T-helper 9 cell (primary cell): ENCODE results near the gene GSTK1.
"Not testable (repeated sequence)": the region's sequence is repeated elsewhere in the genome, so short reads cannot be mapped to it uniquely, and the experiment has no call there.

Experiments used
- DNase-seq: peaks from one replicate; pipeline ENCODE4 v3.0.0-alpha.2; 2020

Gene GSTK1

DNA sequence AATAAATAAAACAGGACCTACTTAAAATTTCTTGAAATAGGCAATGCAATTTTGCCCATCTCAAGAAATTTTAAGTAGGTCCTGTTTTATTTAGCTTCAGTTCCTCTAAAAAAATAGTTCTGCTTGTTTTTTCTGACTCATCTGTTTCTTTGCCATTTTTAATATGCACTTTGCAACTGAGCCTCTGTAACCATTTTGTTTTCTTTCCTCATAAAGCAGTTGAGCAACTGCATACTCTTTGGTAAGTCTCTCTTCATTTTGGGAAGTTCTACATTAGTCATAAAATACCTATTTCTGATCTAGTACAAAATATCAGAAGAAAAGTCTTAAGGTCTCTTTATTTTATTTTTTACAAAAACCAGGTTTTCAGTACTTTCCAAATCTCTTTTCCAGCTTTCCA, 23.4 kb upstream of the GSTK1 start:
- no peak for DNase-seq

DNA sequence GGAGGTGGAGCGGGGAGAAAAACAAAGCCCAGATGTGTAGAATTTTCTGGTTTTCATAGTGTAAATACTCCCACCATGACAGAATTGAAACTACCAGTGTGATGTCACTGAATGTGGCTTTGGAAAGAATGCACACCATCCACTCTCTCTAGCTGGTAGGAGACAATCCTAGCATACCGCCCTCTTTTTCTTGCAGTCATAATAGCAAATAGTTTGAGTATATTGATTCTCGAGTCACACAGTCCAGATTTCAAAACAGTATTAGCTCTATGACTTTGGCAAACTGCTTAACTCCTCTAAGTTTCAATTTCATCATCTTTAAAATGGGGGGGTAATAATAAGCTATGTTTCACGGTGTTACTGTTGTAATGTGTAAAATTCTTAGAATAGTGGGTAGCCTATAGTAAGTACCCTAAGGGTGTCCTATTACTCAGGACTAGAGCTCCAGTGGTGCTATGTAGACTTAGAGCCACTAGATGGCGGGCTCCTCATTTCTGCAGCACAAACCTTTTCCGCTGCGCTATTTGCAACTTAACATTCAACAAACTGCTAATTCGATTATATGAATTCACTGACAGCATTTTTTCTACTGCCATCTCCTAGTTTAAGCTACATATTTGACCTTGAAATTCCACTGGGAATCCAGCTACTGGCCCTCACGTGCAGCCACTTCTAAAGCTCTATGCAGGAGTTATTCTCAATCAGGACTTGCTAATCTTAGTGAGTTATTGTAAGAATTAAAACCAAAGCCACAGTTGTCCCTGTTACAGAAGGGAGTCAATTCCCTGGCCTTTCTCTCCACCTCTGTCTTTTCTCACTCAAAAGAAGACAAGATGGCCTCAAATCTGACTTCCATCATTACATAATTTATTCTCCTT, 22.7 kb upstream of the GSTK1 start:
- DNase-seq: peak; percentile 46

DNA sequence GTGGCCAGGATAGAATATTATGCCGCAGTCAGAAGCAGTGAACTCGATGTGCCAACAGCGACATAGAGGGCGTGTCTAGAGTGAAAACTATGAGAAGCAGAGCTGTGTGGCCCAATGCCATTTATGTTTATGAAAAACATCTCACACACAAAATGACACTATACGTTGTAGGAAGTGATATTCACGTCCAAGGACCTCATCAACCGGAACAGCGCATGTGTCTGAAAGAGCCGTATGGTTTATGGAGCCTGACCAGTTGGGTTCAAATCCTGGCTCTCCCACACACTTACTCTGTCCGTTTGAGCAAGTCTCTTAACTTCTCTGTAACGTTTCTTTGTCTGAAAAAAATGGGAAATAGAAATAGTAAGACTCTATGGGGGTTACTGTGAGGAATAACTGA, 20.9 kb upstream of the GSTK1 start:
- DNase-seq: no peak

DNA sequence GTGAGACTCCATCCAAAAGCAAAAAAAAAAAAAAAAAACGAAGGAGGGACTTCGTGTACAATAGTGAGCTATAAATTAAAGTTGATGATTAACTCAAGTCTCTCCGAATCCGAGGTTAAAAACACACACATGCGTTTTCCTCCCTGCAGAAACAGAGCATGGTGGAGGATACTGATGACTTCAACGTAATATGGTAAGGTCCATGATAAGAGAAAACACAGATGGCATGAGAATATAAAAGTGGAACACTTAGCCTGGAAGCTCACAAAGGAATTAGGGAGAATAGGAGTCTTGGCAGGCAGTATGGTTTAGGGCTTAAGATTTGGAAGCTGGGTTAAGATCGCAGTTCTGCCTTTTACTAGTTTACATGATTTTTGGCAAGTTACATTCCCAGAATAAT, 20.1 kb upstream of the GSTK1 start:
- DNase-seq: no peak

DNA sequence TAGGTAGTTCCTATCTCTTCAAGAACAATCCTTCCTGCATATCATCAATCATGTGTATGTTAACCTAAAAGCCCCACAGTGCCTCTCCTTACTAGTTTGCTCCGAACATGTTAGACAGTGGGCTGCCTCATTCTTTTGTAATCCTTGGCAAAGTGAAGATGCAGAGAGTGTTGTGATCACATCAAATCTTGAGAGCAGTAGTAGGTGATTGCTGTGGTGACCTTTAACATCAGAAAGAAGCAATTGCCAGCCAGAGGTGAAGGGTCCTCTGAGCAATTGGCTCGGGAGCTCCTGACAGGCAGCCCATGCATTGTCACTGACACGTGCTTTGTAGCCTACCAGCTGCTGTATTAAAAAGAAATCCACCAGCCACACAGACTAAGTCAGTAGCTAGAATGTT, 19.6 kb upstream of the GSTK1 start:
- DNase-seq: no peak

DNA sequence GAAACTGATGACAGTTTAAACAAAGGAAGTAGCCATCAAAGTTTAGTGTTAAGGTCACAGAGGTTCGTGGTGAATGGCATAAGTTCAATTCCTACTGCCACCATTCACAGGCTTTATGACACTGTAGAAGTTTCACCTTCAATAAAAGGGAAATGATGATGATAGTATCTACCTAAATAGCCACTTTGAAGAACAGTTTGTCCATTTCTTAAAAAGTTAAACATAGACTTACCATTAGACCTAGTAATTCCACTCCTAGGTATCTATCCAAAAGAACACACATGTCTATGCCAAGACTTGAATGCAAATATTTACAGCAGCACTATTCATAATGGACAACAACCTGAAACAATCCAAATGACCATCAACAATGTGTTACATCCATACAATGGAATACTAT, 18.9 kb upstream of the GSTK1 start:
- no peak for DNase-seq

DNA sequence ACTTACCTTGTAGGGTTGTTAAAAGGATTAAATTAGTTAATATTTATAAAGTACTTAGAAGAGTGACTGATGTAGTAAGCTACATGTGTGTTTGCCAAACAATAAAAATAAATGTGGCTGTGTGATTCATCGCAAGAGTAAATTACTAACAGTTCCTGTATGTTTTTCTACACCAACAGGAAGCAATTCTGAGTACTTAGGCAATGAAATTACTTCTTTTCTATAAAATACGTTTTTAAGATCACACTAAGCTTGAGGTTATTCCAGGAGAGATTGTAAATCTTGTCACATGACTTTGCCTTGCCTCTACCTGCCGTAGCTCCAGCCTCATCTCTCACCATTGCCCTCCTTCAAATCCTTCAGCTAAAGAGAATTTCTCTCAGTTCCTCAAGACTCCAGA, 18.1 kb upstream of the GSTK1 start:
- DNase-seq: no peak

DNA sequence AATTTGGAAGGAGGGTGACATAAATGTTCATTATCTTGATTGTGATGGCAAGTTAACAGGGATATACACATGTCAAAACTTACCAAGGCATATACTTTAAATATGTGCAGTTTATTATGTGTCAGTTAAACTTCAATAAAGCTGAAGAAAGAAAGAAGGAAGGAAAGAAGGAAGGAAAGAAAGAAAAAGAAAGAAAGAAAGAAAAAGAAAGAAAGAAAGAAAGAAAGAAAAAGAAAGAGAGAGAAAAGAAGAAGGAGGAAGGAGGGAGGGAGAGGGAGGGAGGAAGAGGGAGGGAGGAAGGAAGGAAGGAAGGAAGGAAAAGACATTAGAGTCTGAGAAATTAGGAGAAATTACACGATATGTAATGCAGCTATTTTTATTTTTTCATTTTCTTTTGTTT, 15.9 kb upstream of the GSTK1 start:
- no peak for DNase-seq

DNA sequence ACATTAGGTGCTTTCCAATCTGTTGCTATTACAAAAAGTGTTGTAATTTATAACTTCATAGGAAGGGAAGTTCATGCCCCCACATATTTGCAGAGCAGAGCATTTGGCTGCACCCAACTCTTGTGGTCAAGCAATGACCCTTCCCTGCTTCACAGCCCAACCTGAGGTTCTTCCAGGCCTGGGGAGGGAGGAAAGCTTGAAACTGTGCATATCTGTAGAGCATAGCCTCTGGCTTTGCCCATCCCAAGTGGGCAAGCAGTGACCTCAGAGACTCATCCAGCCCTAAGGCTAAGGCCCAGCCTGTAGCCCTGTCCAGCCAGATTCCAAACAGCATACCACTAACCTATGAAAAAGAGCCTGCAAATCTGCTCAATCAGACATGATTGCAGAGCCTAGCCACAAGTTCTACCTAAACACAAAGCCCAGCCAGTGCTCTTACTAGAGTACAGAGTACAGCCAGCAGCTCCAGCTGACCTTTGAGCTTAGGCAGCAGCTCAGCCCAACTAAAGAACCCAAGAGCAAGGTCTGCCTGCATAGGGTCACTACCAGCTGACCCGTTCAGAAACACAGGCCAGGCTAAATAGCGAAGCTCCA, 14.4 kb upstream of the GSTK1 start:
- DNase-seq: no peak

DNA sequence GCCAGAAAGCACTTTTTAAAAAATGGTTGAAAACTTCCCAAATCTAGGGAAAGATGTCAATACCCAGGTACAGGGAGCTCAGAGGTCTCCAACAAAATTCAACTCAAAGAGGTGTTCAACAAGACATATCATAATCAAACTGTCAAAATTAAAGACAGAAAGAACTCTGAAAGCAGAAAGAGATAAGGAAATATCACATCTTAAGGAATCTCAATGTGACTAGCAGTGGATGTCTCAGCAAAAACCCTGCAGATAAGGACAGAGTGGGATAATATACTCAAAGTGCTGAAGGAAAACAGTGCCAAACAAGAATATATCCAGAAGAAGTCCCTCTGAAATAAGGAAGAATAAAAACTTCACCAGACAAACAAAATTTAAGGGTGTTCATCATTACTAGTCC, 13.0 kb upstream of the GSTK1 start:
- no peak for DNase-seq

DNA sequence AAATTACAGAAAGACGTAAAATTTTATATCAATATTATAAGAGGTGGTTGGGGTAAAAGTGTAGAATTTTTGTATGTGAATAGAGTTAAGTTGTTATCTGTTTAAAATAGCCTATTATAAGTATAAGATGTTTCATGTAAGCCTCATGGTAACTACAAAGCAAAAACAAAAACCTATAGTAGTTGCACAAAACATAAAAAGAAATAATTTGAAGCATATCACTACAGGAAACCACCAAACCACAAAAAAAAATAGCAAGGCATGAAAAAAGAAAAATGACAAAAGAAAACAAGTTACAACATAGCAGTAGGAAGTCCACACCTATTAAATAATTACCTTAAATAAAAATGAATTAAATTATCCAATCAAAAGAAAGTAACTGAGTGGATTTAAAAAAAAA, 12.4 kb upstream of the GSTK1 start:
- DNase-seq: no peak

DNA sequence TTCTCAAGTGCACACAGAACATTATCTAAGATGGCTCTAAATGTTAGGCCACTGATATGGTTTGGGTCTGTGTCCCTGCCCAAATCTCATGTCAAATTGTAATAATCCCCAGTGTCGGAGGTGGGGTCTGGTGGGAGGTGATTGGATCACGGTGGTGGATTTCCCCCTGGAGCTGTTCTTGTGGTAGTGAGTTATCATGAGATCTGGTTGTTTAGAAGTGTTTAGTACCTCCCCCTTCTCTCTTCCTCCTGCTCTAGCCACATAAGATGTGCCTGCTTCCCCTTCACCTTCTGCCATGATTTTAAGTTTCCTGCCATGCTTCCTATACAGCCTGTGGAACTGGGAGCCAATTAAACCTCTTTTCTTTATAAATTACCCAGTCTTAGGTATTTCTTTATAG, 11.2 kb upstream of the GSTK1 start:
- DNase-seq: no peak

DNA sequence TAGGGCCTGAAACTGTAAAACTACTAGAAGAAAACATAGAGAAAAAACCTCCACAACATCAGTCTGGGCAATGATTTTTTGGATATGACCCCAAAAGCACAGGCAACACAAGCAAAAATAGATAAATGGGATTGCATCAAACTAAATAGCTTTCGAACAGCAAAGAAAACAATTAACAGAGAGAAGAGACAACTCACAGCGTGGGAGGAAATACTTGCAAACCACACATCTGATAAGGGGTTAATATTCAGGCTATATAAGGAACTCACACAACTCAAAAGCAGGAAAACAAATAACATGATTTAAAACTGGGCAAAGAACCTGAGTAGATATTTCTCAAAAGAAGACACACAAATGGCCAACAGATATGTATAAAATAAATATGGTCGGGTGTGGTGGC, 7.7 kb upstream of the GSTK1 start:
- DNase-seq: no peak

DNA sequence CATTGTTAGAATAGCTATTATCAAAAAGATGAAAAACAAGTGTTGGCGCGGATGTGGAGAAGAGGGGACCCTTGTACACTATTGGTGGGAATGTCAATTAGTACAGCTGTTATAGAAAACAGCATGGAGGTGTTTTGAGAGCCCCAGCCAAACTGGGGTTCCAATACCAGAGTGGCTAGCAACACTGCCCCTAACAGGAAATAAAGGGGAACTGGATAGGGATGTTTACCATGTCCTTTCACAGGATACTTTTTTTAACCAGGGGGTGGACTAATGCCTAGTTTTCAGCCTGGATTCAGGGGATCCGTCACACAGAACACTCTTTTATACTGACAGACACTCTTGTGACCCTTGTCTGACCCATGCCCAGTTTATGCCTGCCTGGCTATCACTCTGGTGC, 6.9 kb upstream of the GSTK1 start:
- DNase-seq: no peak

DNA sequence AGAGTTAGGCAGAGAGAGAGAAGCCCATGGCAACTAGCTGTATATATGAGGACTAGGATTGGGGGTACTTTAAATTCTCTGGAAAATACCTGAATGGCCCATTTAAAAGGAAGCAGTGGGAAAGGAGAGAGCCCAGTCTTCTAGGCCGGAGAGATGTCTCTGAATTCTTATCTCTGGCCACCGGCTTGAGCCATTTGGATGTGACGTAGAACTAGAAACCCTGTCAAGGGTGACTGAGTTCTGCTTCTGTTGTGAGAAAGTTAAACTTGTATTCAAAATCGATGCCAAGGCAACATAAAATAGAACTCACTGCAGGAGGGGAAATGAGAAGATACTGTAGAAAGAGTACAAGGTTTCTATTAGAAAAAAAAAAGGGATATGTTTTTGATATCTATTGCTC, 6.3 kb upstream of the GSTK1 start:
- no peak for DNase-seq

DNA sequence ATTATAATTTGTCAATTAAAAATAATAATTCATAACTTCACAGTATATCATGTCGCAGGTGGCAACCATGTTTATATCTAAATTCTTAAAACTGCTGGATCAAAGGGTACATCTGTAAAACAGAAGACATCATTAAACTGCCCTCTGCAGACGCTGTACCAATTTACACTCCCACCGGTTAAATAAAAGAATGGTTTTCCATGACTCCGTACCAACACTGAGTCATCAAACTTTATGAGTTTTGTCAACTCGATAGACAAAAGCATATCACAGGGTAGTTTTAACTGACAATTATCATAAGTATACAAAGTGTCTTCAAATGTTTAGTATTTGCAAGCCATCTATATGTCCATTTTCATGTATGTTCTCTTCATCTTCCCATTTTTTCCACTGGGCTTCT, 5.7 kb upstream of the GSTK1 start:
- no peak for DNase-seq

DNA sequence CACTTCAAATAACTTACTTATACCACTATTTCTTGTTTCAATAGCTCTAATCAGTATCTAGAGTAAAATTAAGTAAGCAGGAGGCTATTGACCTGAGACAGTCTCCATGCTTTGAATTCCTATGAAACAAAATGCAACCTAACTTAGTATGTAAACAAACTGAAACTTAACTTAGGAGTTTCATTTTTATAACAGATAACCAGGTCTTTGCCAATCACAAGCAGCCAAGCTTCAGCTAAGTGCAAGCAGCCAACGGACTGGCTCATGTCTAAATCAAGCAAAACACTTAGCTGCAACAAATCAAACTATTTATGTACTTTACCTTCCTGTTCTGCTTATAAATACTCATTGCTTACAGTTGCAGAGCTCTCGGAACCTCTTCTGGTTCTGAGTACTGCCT, 4.4 kb upstream of the GSTK1 start:
- no peak for DNase-seq

DNA sequence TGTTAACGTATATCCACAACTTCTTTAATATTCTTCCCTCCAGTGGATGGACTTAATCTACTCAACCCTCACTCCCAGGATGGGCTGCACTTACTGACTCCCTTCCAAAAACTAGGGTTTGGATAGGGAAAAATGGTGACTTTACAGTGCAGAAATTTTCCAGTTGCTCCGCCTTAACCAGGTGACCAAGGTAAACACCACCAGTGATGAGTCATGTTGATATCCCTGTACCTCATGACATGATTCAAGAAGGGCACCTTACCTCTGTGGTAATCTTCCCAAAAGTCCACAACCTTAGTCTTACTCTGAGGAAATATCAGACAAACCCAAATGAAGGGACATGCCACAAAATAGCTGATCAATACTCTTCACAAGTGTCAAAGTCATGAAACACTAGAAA, 3.5 kb upstream of the GSTK1 start:
- DNase-seq: no peak

DNA sequence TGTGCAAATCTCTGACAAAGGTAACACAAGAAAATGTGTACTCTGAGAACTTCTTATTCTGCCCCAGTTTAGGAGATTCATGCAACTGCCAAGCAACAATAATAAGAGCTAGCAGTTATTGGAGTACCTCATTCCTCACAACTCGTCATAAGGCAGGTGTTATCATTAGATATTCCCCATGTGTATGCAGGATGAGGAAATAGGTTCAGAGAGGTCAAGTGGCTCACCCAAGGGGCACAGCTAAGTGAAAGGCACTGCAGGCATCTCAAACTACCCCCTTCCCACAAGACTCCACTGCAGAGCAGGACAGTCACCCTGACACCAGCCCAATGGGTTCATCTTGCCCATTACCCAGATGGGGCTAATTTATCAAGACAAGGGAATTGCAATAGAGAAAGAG, 1.3 kb upstream of the GSTK1 start:
- DNase-seq: no peak

DNA sequence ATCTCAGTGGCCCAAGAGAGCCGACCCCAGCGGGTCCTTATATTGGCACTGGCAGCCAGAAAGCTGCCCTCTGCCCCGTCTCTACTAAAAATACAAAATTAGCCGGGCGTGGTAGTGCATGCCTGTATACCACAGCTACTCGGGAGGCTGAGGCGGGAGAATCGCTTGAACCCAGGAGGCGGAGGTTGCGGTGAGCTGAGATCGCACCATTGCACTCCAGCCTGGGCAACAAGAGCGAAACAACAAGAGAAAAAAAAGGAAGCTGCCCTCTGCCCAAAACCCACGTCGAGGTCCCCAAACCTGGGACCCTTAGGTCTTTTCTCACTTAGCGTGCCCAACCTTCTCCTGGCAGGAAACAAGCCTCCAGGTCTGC, 941 bp downstream of the GSTK1 start:
- not testable (repeated sequence) for DNase-seq

DNA sequence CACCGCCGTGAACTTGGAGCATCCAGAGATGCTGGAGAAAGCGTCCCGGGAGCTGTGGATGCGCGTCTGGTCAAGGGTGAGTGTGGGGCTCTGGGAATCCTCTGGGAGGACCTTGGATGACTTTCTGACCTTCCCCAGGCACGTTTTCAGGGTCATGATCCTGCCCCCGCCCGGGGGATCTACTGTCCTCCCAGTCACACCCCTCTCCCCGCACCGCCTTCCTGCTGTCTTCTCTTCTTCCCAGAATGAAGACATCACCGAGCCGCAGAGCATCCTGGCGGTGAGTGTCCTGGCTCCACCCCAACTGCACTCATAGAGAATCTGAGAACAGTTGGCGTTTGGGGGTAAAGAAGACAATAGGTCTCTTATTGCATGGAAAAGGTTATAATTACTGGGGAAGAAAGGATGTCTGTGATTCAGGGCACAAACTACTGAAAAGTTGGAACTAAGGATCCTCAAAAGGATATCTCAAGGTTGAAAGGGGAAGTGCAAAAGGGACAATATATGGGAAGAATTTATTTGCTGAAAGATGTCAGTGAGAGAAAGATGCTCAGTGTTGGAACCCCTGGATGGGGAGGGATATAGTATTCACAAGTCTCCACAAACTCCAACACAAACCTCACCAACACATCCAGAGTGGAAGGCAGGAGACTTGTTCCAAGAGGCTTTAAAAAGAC, 1.9 kb downstream of the GSTK1 start:
- no peak for DNase-seq

DNA sequence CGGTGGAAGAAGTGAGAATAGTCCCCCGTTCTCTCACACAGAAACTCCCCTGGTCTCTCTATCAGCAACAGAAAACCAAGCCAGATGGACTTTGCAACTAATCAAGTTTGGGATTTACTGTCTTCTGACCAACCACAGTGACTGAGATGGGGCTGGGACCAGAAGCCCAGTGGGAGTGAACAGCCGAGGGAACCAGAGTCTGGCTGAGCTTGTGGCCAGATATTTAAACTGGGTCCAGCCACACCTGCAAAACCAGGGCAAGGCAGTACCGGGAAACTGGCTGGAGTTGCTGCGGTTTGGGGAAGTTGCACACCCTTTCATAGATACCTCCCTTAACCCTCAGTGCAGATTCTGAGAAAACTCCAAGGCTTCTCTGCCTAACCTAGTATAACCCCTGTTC, 6.0 kb downstream of the GSTK1 start:
- DNase-seq: no peak

DNA sequence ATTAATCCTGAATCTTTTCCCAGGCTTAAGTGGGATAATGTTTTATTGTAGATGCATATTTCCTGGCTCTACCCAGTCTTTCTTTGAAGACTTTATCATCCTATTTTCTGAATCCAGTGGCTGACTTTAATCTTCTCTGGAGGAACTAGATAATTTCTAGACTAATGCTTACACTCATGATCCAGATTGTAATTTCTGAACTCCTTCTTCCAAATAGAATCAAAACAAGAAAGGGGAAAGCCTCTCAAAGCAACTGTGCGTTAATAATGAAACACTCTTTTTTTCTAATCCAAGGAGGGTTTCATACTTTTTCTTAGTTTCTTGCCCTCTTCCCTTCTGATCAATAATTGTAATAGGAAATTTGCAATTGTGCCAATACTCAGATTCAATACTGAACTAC, 8.0 kb downstream of the GSTK1 start:
- DNase-seq: no peak

DNA sequence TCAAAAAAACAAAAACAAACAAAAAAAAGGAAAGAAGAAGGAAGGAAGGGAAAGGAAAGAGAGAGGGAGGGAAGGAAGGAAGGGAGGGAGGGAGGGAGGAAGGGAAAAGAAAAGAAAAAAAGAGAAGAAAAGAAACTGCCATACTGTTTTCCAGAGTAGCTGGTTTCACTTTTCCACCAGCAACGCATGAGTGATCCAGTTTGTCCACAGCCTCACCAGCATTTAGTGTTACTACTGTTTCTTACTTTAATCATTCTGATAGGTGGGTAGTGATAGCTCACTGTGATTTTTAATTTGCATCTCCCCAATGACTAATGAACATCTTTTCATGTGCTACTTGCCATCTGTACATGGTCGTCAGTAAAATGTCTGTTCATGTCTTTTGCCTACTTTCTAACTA, 9.6 kb downstream of the GSTK1 start:
- no peak for DNase-seq
